Renal cortex interstitium (tissue), 11 donors: ENCODE data around the gene ARSA. TPM values are rescaled to one million over a fixed set of nuclear protein-coding genes. Genes with fewer than 3 reads are reported as not detected.
"Not testable (repeated sequence)": the region's sequence is repeated elsewhere in the genome, so short reads cannot be mapped to it uniquely, and the experiment has no call there.

ENCODE experiments used
- DNase-seq, 11 donors: peaks; one replicate each; pipeline ENCODE4 v3.0.0-alpha.2; 2013; ENCODE audit warnings: low read depth in 9 of 11, low spot score in 4 of 11; ENCODE audit errors: extremely low read depth in 1 of 11
- polyA plus RNA-seq, 3 donors: library from polyadenylated mRNA; unstranded; fragments of 120-200 nt; gene quantifications; one replicate each; pipeline ENCODE4 v1.2.1, GENCODE V29; 2013; ENCODE audit not compliant: insufficient read length in 3 of 3

ARSA gene
- polyA plus RNA-seq, 3 donors = 12.2 to 20.8 (median 13.5) TPM

- DNase-seq = no peak
Observed at GRCh38 chr22:50626314-50626849, 1.6 kb downstream of the ARSA start.

- no peak for DNase-seq
Observed at GRCh38 chr22:50625568-50626313, 2.2 kb downstream of the ARSA start.

- DNase-seq = no peak
Observed at GRCh38 chr22:50625131-50625567, 2.8 kb downstream of the ARSA start.

- DNase-seq = no peak
Observed at GRCh38 chr22:50624347-50625130, 3.4 kb downstream of the ARSA start.

- no peak for DNase-seq
Observed at GRCh38 chr22:50622723-50623327, 5.1 kb downstream of the ARSA start.

GRCh38 chr22:50621948-50622722 is 5.8 kb downstream of the ARSA start:
- no peak for DNase-seq

- DNase-seq = no peak
Observed at GRCh38 chr22:50621356-50621880, 6.5 kb downstream of the ARSA start.

GRCh38 chr22:50620593-50621355 is 7.2 kb downstream of the ARSA start:
- DNase-seq = peak in 1 of 11 donors; percentile 79

GRCh38 chr22:50614296-50614695 is 13.7 kb downstream of the ARSA start:
- not testable (repeated sequence) for DNase-seq

GRCh38 chr22:50613291-50613981 is 14.5 kb downstream of the ARSA start:
- DNase-seq = no peak

GRCh38 chr22:50612528-50613221 is 15.3 kb downstream of the ARSA start:
- DNase-seq = no peak

- no peak for DNase-seq
Observed at GRCh38 chr22:50612168-50612527, 15.8 kb downstream of the ARSA start.

- no peak for DNase-seq
Observed at GRCh38 chr22:50611341-50612060, 16.5 kb downstream of the ARSA start.

GRCh38 chr22:50610581-50610980 is 17.4 kb downstream of the ARSA start:
- no peak for DNase-seq

- DNase-seq = no peak
Observed at GRCh38 chr22:50610041-50610451, 17.9 kb downstream of the ARSA start.

- DNase-seq = no peak
Observed at GRCh38 chr22:50609599-50609998, 18.4 kb downstream of the ARSA start.
